Brain microvascular endothelial cell (primary cell): ENCODE data around the gene NAA30.

ENCODE experiments used
- DNase-seq: peaks from one replicate; pipeline ENCODE4 v3.0.0-alpha.2; 2020
- H3K27ac ChIP-seq: fragments of 250-450 bp; sonication (Bioruptor Pico); 2 replicates; pipeline ENCODE4 v1.5.1; 2020; ENCODE audit warnings: mild to moderate bottlenecking, moderate library complexity
- H3K27me3 ChIP-seq: fragments of 250-450 bp; sonication (Bioruptor Pico); replicated peaks from 2 replicates; pipeline ENCODE4 v1.5.1; 2020; ENCODE audit warnings: mild to moderate bottlenecking
- H3K36me3 ChIP-seq: fragments of 250-450 bp; sonication (Bioruptor Pico); replicated peaks from 2 replicates; pipeline ENCODE4 v1.5.1; 2020; ENCODE audit warnings: mild to moderate bottlenecking
- H3K4me3 ChIP-seq: 2 replicates; pipeline ENCODE4 v1.5.1; 2011; ENCODE audit warnings: low read depth, mild to moderate bottlenecking, control low read depth, low read length, moderate library complexity
- CTCF ChIP-seq: IDR thresholded peaks from 2 replicates; pipeline ENCODE4 v1.5.1; 2011; ENCODE audit warnings: low read depth, mild to moderate bottlenecking, moderate library complexity, low read length, control low read depth, inconsistent platforms; ENCODE audit errors: missing control alignments
- in situ Hi-C: cut with HindIII; loops from 2 replicates; pipeline ENCODE4 v1.10.0; 2017; ENCODE audit warnings: low sequenced_read_pairs, low pct_ligation_motif_present

NAA30 gene

GRCh38 chr14:57461777-57462320, 71.5 kb downstream of the NAA30 start:
- H3K27me3 ChIP-seq: no peaks in the 10 kb centered on the region
- TF ChIP-seq CTCF: no peak
- in situ Hi-C loops: no loop called here
- H3K36me3 ChIP-seq: no peaks in the 10 kb centered on the region
- no peak overlapping the region for H3K27ac ChIP-seq
- H3K4me3 ChIP-seq: no peak overlapping the region
- no peak for DNase-seq

DNA sequence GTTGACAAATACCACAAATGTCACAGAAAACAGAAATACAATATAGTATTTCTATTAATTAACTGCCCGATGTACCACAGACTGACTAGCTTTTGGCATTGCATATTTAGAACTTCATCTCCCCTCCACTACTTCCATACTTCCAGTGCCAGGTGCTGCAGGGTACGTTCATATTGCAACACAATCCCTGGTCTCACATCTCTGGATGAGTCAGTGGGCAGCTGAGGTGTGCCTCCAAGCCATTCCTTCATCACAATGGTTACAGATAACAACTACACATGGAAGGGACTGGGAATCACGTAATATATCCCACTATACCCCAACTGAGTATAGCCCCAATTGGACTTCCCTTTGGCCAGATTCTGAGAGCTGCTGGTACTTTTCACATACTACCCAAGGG, 72.2 kb downstream of the NAA30 start:
- no peak for DNase-seq
- Histone ChIP-seq H3K27ac (no peak overlapping the region), H3K36me3 (no peaks in the 10 kb centered on the region), H3K4me3 (no peak overlapping the region), H3K27me3 (no peaks in the 10 kb centered on the region)
- TF ChIP-seq CTCF: no peak
- in situ Hi-C loops: no loop called here

DNA sequence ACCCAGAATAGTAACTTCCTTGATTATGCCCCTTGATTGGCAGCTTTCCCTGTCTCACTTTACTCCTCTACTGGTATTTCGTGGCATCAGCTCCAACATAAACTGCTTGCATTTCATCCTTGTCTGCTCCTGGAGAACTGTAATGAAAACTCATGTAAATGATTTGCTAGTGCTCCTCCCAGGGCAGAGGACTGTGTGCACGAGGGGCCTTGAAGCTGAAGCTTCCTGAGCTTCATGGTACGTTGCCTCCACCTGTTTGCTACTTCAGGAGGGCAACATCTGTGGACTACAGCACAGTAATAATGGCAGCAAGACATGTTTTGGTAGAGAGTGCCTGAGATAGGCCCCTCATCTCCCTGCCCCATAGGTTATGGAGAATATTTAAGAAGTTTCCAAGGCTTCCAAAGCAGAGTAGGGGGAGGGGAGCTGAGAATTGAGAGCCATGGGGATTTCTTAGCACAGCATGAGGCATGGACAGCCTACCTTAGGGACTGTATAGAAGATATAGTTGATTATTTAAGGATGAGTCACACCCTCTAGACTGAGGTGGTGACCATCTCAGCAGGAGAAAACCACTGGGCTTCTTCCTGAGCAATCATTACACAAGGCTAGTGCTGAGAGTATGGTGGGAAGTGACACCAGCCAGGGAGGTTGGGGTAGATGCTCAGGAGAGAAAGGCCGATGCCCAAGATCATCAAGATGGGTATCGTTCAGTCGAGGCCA, 73.8 kb downstream of the NAA30 start:
- in situ Hi-C loops: no loop called here
- no peaks in the 10 kb centered on the region for H3K27me3 ChIP-seq
- TF ChIP-seq CTCF: no peak
- H3K4me3 ChIP-seq: no peak overlapping the region
- no peak for DNase-seq
- H3K36me3 ChIP-seq: no peaks in the 10 kb centered on the region
- no peak overlapping the region for H3K27ac ChIP-seq
